NCI-H69 (cell line): Measurements from ENCODE around the gene DIAPH1.

Experiments used
- DNase-seq: peaks from one replicate; lab custom pipeline; 2025; lab: John Stamatoyannopoulos, UW

DIAPH1 gene

GRCh38 chr5:141639357-141640050 lies 20.7 kb upstream of the DIAPH1 start:
- DNase-seq = no peak

- no peak for DNase-seq
Observed at GRCh38 chr5:141638771-141639170, 20.0 kb upstream of the DIAPH1 start.

GRCh38 chr5:141637767-141638419 lies 19.1 kb upstream of the DIAPH1 start:
- peak; percentile 43 for DNase-seq

GRCh38 chr5:141637123-141637766 lies 18.4 kb upstream of the DIAPH1 start:
- DNase-seq = peak; percentile 58

- peak; percentile 94 for DNase-seq
Observed at GRCh38 chr5:141636413-141637122, 17.8 kb upstream of the DIAPH1 start, which contains the start of the genes HDAC3 and RELL2. Gene HDAC3 (minus strand): TSS chr5:141636849. CDS start chr5:141636790, 59 bp downstream. Gene RELL2 (plus strand): TSS chr5:141636997. CDS start chr5:141638226, 1,229 bp downstream.

GRCh38 chr5:141636106-141636412 lies 17.3 kb upstream of the DIAPH1 start:
- no peak for DNase-seq

GRCh38 chr5:141635646-141636045 lies 16.8 kb upstream of the DIAPH1 start:
- DNase-seq = no peak

- DNase-seq = no peak
Observed at GRCh38 chr5:141634720-141635119, 15.9 kb upstream of the DIAPH1 start.

GRCh38 chr5:141633871-141634561 lies 15.2 kb upstream of the DIAPH1 start:
- no peak for DNase-seq

- DNase-seq = peak; percentile 62
Observed at GRCh38 chr5:141632650-141633049, 13.8 kb upstream of the DIAPH1 start.

- no peak for DNase-seq
Observed at GRCh38 chr5:141630570-141631140, 11.9 kb upstream of the DIAPH1 start.

GRCh38 chr5:141628175-141628788 lies 9.5 kb upstream of the DIAPH1 start:
- no peak for DNase-seq

GRCh38 chr5:141623611-141624010 lies 4.8 kb upstream of the DIAPH1 start:
- DNase-seq = no peak

- no peak for DNase-seq
Observed at GRCh38 chr5:141623186-141623585, 4.4 kb upstream of the DIAPH1 start.

- DNase-seq = peak; percentile 84
Observed at GRCh38 chr5:141618030-141618803, 583 bp downstream of the DIAPH1 start.

GRCh38 chr5:141617682-141618029 lies 1.1 kb downstream of the DIAPH1 start:
- peak; percentile 18 for DNase-seq

- DNase-seq = no peak
Observed at GRCh38 chr5:141617128-141617527, 1.7 kb downstream of the DIAPH1 start.

GRCh38 chr5:141615991-141616720 lies 2.6 kb downstream of the DIAPH1 start:
- DNase-seq = no peak

- DNase-seq = no peak
Observed at GRCh38 chr5:141613344-141613743, 5.5 kb downstream of the DIAPH1 start.

- no peak for DNase-seq
Observed at GRCh38 chr5:141611289-141611688, 7.5 kb downstream of the DIAPH1 start.
